HG03439 (cell line): ENCODE results near the gene ZNF419.

Experiments
- ATAC-seq: cut with Tn5 transposase; IDR thresholded peaks from one replicate; pipeline ENCODE4 v1.9.1; 2021; ENCODE audit warnings: mild to moderate bottlenecking, moderate library complexity; ENCODE audit not compliant: unreplicated experiment

The ZNF419 gene

DNA sequence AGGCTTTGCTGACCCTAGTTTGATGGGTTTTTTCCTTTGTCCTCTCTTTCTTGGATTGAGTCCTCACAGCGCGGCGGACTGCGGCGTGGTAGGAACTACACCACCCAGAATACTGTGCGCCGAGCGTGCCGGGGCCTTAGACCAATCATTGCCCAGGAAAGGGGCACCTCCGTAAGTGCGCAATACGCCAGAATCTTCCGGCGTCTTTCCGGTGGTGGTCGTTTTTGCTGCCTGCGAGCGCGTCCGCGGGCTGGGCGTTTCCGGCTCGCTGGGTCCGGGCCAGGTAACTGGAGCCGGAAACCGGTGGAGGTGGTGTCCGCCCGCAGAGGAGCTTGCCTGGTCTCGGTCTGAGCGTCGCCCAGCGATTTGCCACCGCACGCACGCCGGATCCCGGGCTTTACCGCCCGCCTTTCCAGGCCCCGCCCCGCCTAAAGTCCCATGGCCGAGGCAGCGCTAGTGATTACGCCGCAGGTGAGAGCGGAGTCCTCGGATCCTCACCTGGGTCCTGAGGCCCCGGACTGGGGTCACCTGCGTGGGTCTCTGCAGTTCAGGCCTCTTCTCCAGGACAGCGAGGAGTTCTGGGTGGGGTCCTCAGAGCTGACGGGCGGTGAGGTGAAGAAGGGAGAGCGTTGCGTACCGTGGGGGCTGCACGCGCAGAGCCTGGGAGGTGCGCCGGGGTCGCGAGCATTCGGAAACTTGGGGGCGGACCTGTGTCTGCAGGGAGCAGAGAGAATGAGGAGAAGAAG is 39.8 kb downstream of the ZNF419 start, which contains the start of gene ZNF549:
TSS of gene ZNF549 (plus strand) at position 221 of the 746 bp plus-strand sequence. CDS start at position 439, 218 bp downstream.
- peak; percentile 98 for ATAC-seq

DNA sequence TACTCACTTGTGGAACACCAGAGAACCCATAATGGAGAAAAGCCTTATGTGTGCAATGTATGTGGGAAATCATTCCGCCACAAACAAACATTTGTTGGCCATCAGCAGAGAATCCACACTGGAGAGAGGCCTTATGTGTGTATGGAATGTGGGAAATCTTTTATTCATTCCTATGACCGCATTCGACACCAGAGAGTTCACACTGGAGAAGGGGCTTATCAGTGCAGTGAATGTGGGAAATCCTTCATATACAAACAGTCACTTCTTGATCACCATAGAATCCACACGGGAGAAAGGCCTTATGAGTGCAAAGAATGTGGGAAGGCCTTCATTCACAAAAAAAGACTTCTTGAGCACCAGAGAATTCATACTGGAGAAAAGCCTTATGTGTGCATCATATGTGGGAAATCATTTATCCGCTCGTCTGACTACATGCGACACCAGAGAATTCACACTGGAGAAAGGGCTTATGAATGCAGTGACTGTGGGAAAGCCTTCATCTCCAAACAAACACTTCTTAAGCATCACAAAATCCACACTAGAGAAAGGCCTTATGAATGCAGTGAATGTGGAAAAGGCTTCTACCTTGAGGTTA is 50.5 kb downstream of the ZNF419 start:
- ATAC-seq = no peak
